Vagina (tissue), 2 donors: ENCODE results near the gene DLL1.

ENCODE experiments used
- CTCF ChIP-seq, 3 experiments: fragments of 450-650 bp in 2 of 3; fragments of 200-600 bp in 1 of 3; sonication (generic) in 1 of 3; IDR thresholded peaks; one replicate each; pipeline ENCODE4 v1.5.1; 2017 to 2019; ENCODE audit warnings: antibody characterized with exemption in 3 of 3, mild to moderate bottlenecking in 2 of 3, moderate library complexity in 2 of 3
- POLR2A ChIP-seq, 2 donors: fragments of 450-650 bp; IDR thresholded peaks; one replicate each; pipeline ENCODE4 v1.6.1; 2017; ENCODE audit warnings: antibody characterized with exemption in 2 of 2, mild to moderate bottlenecking in 2 of 2, moderate library complexity in 2 of 2
- POLR2AphosphoS5 ChIP-seq, 2 donors: sonication (generic); formaldehyde crosslinking; IDR thresholded peaks; one replicate each; pipeline ENCODE4 v1.9.0; 2017; ENCODE audit warnings: antibody characterized with exemption in 2 of 2, mild to moderate bottlenecking in 2 of 2, low read depth in 1 of 2; ENCODE audit not compliant: insufficient read depth in 1 of 2

DNA sequence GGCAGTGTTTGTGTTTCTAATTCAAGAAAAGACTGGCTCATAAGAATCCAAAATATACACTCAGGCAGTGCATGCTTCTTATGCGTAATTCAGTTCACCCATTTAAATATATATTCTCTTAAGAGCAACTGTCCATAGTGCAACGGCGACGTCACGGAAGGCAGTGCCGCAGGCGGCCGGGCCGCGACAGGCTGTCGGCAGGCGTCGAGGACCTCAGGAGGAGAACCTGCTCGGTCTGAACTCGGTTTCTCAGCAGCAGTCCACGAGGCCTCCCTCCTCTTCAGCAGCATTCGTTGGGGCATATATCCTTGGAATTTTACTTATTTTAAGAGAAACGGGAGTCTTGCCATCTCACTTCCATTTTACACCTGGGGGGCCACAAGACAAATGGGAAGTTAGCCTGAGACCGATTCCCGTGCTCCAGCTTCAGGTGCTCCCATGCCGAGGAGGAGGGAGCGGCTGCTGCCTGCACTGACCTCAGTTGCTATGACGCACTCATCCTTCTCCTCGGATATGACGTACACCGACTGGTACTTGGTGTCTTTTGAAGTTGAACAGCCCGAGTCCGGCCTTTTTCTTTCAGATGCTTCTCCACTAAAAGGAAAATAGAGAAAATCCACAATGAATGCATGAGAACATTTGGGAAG is 8.2 kb downstream of the DLL1 start:
- TF ChIP-seq CTCF (IDR thresholded peaks at IDR 0.05), result no peak
- no peak for TF ChIP-seq POLR2A (IDR thresholded peaks at IDR 0.05)
- no peak for TF ChIP-seq POLR2AphosphoS5 (IDR thresholded peaks at IDR 0.05; ENCODE audit: insufficient read depth in 1 of 2, low read depth in 1 of 2)
